Stimulated activated CD8-positive, alpha-beta memory T cell treated with anti-CD3 and anti-CD28 coated beads, Interleukin-7, amount 100 ng/mL, for 24 hours (primary cell): ENCODE results near the gene SECISBP2L.
A peak's percentile ranks its signal among the peaks of the same experiment; 100 is the strongest.
"Not testable (repeated sequence)": the region's sequence is repeated elsewhere in the genome, so short reads cannot be mapped to it uniquely, and the experiment has no call there.

ENCODE experiments used
- DNase-seq: peaks from one replicate; pipeline ENCODE4 v3.0.0-alpha.2; 2020; ENCODE audit warnings: low read depth

The SECISBP2L gene, protein sequence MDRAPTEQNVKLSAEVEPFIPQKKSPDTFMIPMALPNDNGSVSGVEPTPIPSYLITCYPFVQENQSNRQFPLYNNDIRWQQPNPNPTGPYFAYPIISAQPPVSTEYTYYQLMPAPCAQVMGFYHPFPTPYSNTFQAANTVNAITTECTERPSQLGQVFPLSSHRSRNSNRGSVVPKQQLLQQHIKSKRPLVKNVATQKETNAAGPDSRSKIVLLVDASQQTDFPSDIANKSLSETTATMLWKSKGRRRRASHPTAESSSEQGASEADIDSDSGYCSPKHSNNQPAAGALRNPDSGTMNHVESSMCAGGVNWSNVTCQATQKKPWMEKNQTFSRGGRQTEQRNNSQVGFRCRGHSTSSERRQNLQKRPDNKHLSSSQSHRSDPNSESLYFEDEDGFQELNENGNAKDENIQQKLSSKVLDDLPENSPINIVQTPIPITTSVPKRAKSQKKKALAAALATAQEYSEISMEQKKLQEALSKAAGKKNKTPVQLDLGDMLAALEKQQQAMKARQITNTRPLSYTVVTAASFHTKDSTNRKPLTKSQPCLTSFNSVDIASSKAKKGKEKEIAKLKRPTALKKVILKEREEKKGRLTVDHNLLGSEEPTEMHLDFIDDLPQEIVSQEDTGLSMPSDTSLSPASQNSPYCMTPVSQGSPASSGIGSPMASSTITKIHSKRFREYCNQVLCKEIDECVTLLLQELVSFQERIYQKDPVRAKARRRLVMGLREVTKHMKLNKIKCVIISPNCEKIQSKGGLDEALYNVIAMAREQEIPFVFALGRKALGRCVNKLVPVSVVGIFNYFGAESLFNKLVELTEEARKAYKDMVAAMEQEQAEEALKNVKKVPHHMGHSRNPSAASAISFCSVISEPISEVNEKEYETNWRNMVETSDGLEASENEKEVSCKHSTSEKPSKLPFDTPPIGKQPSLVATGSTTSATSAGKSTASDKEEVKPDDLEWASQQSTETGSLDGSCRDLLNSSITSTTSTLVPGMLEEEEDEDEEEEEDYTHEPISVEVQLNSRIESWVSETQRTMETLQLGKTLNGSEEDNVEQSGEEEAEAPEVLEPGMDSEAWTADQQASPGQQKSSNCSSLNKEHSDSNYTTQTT

DNA sequence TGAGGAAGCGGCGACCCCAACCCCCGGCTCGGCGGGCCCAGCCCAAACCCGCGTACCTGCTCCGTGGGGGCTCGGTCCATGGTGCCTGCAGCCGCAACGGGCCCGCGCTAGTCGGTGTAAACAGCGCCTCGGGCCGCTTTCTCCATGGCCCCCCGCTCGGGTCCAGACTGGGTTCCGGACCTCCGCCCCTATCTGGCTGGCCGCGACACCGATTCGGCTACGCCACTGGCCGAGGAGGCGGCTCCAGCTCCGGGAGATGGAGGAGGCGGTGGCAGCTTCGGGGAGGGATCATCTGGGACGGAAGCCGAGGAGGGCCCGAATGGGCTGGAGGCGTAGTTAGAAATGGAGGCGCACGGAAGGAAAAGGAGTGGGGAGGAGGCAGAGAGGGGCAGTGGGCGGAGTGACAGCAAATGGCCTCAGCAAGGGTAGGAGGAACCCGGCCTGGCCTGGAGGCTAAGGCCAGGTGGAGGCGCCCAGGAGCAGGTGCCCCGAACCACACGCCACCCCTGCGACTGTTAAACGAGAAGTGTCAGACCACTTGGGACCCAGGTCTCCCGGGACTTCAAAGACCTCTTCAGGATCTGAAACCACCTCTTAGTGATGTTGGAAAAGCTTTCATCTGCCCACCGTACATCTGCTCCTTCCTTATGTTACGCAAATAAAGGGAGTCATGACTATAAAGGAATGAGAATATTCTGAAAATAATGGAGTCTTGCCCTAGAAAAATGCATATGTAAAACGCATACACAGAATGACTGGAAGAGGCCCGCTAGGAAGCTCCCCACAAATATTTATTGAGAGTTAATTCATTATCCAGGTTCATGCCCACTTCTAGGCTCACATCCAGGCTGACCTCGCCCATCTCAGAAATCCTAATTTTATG lies at the start of gene SECISBP2L:
Gene SECISBP2L (minus strand): TSS at position 227 of the 883 bp plus-strand sequence. CDS start 147 bp downstream, at position 80.
- DNase-seq = peak; percentile 73

DNA sequence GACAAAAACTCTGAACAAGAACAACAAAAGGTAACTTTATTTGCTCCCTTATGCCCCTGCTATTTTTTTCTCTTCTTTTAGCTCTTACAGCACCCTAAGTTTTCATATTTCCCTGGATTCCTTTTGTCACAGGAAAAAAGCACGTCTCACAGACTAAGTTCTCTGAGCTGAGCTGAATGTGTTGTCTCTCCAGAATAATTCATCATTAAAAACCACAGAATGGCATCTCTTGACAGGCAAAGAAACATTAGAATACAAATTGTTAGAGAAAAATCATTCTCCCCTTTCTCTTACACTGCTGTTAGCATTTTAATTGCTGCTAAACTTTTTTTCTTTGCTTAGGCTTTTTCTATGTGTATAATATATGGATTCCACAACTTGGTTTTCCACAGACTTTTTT lies 48.7 kb upstream of the SECISBP2L start:
- no peak for DNase-seq

DNA sequence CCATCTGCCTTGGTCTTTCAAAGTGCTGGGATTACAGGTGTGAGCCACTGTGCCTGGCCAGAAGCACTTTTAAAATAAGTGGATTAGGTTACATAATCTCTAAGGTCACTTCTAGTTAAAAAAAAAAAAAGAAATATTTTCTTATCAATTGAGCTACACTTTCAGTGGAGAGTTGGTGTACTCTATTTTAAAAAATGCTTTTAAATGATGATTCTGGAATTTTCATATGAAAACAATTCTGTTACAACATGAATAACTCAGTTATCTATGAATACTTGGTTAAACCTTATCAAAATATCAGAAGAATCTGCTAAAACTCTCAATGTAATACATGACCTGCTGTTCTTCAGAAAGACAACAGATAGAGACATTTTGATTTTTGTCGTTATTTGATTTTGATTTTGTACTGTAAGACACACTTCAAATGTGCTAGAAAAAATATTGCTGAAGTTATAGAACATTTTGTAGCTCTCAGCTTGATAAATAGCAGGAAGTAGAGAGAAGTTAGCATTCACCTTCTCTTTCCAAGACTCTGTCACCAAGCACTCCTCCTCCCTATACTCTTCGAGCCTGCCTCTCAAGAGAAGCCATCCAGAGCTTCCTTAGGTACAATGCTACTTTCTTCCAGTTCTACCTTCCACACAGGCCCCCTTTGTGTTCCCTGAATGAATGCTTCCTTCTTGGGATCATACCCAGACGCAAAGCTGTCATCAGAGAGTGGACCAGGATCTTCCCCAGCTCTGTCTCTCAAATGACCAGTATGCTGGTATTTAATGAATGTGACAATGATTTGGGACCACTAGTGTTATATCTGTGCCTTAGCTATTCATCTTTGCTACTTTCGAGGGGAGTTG lies 47.2 kb upstream of the SECISBP2L start:
- no peak for DNase-seq

DNA sequence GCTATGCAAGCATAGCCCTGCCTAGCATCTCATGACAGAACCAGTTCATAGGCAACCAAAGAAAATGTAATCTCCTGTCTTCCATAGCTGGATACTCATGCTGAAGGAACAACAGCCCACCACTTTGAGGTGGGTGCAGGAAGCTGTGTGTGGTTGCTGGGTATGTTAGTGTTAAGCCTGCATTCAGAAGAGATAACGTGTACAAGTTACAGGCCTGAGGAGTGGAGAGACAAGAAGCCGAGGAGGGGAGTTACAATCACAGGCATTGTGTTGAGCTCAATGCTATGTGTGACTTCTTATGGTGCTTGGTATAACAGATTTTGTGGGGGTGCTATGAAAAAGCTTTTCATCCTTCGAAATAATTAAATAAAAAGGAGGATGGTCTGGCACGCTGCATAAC lies 42.8 kb upstream of the SECISBP2L start:
- DNase-seq = no peak

DNA sequence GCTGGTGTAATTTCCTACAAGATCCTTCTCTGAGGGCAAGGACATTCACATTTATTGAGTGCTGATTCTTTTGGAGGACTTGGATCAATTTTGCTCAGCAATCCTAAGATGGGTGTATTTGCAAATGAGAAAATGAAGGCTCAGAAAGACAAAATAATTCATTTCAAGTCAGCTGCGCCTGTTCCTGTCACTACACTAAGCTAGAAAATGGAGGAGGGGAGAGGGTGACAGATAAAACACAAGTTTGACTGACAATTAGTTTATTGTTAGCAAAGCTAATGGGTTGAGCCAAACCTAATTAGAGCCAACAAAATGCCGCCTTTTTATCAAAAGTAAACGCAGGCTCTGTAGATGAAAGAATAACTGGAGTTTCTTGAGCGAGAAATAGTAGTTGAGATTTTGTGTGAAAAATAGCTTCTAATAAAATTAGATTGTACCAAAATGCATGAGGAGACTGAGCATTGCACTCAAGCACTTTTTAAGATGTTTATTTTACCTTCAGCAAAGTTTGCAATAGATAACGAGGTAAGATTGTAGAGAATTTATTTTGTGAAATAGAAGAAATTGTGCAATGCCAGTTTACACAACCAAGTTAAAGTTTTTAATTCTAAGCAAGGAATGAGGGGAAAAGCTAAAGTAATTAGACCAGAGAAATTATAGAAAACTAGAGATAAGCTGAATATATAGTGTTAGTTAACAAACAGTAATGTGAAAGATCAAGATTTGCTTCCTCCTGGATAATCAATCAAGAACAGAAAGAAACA lies 39.6 kb upstream of the SECISBP2L start:
- DNase-seq = no peak

DNA sequence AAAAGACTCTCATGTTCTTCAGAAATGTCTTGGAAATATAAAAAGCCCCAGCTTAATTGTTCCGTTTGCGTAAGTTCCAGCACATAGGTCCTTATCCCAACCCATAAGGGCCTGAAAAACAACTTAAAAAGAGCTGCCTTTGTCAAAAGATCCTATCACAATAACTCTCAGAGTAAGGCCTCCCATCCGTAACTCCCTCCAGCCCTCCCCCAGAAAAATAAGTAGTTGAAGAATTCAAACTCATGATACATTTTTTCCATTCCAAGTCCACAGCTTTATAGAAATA lies 38.0 kb upstream of the SECISBP2L start:
- no peak for DNase-seq

DNA sequence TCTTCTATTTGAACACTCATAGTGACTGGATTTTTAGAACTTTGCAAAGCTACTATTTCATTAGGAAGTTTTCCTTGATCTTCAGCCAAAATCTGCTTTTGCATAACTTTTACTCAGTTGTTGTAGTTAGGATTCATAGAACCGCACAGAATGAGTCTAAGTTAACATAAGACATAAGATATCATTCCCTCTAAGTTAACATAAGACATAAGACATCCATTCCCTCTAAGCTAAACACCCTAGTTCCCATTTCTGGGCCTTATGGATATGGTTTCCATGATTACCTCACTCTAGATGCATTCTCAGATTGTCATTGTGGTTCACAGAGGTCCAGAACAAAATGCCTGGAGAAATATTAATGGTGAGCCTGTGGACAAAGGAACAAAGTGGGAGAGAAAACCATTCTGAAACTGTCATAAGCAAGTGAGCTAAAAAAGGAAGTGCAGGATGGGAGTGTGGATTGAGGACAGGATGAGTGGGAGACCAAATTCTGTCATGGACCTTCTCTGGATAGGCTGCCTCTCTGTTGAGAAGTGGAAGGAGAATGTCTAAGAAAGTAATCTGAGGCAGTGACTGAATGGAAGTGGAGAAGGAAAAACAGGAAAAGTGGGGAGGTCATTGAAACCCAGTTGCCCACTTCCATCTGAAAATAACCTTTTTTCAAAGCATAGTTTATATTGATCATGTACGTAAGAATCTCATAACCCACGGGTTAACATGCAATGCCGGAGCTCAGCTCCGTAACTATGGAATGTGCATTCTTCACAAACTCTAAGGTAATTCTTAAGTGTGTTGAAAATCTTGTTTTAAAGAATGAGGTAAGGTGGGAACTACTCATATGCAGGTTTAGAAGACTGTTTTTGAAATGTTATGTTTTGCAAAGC lies 37.4 kb upstream of the SECISBP2L start:
- DNase-seq = no peak

DNA sequence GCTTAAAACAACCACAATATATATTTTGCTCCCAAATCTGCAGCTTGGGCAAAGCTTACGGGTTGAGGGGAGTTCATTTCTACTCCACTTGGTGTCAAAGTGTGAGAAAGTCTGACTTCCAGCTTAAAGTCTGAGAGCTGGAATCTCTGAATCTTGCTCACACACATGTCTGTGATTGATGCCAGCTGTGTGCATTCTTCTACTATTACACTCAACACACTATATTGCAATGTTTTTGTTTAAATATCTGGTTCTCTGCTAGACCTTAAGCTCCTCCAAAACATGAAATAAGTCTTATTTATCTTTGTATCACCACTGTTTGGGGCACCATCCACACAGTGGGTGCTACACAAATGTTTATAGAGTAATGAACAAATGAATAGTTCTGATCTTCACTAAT lies 36.7 kb upstream of the SECISBP2L start:
- no peak for DNase-seq

DNA sequence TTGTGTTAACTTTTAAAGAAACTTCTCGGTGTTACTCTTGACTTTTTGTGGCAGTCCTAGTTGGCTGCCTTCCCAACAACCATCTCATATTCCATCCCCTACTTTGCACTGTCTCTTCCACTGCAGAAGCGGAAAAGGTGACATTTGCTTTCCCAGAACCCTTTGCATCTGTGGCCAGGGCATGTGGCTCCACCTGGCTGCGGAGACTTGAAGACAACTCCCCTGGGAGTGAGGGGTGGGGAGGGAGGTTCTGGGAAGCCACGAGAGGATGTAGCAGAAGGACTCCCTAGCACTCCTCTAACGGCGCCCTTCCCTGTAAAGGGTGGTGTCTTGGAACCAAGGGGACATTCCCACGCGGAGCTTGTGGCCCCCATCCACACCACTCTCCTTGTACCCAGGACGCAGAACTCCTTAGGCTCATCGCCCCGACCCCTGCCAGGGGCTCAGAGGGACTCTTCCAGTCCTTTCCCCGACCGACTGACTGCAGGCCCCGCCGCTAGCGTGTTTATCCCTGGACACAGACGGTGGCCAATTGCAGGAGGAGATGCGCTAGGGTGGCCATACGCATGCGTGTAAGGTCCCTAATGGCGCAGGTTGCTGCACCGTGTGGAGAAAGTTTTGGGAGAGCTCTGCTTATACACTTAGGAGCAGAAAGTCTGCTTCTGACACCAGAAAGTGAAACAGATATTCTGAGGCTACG lies 33.2 kb upstream of the SECISBP2L start:
- no peak for DNase-seq

DNA sequence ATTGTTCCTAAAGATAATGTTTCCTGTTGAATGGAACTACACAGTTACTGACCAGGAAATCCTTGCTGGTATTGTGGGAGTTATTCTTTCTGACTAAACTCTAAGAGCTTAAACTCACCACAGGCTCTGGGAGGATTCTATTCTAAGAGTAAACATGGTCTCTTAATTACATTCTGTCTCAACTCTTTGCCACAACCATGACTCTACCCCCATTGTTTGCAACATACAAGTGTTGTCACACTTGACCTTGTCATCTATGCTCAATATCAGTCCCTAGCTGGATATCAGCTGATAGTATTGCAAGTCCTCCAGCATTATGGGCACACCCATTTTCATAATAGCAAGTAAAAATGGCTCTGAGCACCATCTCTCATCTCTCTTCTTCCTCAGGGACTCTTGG lies 29.6 kb upstream of the SECISBP2L start:
- DNase-seq = no peak

DNA sequence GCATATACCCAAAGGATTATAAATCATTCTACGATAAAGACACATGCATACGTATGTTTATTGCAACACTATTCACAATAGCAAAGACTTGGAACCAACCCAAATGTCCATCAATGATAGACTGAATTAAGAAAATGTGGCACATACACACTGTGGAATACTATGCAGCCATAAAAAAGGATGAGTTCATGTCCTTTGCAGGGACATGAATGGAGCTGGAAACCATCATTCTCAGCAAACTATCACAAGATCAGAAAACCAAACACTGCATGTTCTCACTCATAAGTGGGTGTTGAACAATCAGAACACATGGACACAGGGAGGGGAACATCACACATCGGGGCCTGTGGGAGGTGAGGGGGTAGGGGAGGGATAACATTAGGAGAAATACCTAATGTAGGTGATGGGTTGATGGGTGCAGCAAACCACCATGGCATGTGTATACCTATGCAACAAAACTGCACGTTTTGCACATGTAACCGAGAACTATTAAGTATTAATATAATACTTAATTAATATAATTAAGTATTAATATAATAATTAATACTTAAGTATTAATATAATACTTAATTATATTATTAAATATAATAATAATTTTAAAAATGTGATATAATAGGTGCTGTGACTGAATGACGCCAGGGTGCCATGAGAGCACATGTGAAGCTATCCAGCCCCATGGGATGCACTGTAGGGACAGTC lies 28.5 kb upstream of the SECISBP2L start:
- DNase-seq = not testable (repeated sequence)

DNA sequence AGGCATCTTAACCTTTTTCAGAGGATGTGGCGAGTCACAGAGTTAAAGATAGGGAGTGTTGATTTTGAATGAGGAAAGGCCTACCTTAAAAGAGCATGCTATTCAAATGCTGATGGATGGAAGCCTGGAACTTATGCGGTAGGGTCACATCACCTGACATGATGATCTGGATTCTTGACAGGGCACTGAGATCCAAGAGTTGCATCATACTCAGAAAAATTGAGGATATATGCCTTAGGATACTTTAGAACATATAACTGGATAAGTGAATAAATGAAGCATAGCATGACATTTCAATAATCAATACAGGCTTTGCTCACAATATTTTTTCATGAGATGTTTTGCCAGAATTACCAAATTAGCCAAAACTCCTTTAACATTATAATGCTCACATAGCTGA lies 20.1 kb upstream of the SECISBP2L start:
- no peak for DNase-seq

DNA sequence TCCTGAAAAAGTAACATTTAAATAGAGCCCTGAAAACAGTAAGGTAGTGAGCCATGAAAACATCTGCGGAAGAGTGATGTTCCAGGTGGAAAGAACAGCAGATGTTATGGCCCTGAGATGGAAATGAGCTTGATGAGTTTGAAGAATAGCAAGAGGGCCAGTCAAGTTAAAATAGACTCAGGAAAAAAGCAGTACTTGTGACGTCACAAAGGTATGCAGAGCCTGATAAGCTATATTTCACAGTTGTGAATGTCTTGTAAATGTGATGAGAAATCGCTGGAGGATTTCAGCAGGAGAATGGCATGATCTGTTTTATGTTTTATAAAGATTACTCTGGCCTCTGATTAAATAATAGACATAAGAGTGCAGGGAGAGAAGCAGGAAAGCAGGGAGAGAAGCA lies 18.6 kb upstream of the SECISBP2L start:
- no peak for DNase-seq

DNA sequence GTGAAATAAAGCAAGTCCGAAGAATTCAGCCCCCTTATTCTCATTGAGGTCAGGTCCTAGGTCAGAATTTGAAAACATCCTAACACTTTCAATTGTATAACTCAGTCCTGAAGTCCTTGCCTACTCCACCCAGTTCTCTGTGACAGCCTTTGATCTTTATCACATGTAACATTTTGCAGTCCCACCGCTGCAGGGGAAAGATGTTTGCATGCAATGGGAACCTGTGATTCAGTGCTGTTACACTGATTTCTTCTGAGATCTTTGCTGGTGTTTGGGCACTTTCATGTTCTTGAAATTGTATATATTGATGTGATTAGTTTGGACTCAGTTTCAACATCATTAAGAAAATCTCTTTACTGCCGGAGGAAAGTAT lies 18.0 kb upstream of the SECISBP2L start:
- DNase-seq = no peak

DNA sequence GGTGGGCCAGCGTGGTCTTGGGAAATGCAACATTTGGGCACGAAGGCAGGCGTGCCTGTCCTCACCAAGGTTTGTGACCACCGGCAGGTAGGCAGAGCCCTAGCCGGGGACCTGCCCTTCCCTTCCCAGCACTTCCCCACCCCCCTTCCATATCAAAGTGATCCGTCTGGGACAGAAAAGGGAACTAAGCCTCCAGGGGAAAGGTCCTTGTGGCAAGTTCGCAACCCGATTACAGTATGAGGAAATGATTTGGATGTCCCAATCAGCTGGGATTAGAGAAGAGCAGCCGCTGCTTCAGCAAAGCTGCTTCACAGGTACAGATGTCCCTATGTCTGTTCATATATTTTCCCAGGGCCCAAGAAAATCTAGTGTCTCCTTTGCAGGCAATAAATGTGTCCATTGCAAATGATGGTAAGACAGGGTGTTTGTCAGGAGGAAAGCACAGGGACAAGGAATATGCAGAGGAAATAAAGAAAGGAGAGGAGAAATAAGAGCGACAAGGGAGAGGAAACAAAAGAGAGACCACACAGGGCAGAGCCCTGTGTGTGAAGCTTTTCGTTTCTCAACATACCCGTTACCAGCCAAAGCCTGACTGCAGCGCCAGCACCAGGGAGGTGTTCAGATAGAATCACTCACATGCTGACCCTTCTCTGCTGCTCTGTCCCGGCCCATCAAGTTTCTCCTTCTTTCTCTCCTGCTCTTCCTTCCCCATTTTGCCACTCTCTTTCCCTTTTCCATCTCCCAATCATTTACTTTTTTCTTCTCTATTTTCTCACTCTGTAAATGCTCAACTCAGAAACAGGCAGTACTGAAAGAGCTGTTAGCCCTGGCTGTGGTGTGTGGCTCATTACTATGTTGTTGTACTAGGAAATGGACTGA lies 17.4 kb upstream of the SECISBP2L start:
- DNase-seq = no peak

DNA sequence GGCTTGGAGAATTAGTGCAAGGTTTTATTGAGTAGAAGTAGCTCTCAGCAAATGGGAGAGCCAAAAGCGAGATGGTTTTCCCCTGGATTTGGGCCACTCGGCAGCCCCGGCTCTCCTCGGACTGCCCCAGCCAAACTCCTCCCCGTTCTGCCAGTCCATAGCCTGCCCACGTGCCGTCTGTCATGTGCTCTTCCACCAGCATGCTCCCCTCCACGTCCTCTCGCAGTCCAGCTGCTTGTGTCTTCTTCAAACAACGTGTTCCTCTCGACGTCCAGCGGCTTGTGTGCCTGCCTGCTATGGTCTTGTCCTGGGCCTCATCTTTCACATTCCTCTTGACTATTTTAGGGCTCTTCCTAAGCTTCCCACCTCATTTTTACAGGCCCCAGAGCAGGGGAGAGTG lies 16.7 kb upstream of the SECISBP2L start:
- DNase-seq = no peak
